Neural crest cell (in vitro differentiated cells): ENCODE data around the gene TAAR9. TPM values are rescaled to one million over a fixed set of nuclear protein-coding genes. Genes with fewer than 3 reads are reported as not detected.

Experiments
- DNase-seq: peaks from one replicate; pipeline ENCODE4 v3.0.0; 2021; ENCODE audit warnings: low read depth, mixed read lengths, low spot score
- H3K27ac Mint-ChIP-seq: one replicate; pipeline ENCODE4 v1.8.0; 2021; ENCODE audit warnings: mild to moderate bottlenecking, mixed read lengths; ENCODE audit not compliant: unreplicated experiment
- H3K27me3 Mint-ChIP-seq: 2 replicates; pipeline ENCODE4 v1.8.0; 2021; ENCODE audit warnings: low read depth, mild to moderate bottlenecking, mixed read lengths
- H3K36me3 Mint-ChIP-seq: 2 replicates; pipeline ENCODE4 v1.8.0; 2021; ENCODE audit warnings: low read depth, mild to moderate bottlenecking, mixed read lengths
- H3K4me1 Mint-ChIP-seq: 2 replicates; pipeline ENCODE4 v1.8.0; 2021; ENCODE audit warnings: mixed read lengths
- H3K4me3 Mint-ChIP-seq: one replicate; pipeline ENCODE4 v1.8.0; 2021; ENCODE audit warnings: mild to moderate bottlenecking, mixed read lengths
- H3K9me3 Mint-ChIP-seq: 2 replicates; pipeline ENCODE4 v1.8.0; 2021; ENCODE audit warnings: mixed read lengths
- total RNA-seq: library from RNA; stranded (reverse); gene quantifications from 2 replicates; pipeline ENCODE4 v1.2.1, GENCODE V29; 2021
- TF ChIP-seq, protein P1 (sequence below): fragments of 200-600 bp; sonication (generic); conservative IDR thresholded peaks from 2 replicates; pipeline ENCODE4 v1.5.0; 2021; ENCODE audit warnings: antibody characterized with exemption, mild to moderate bottlenecking

Gene TAAR9
- total RNA-seq, 1 donor from 2014 or later, result not detected

GRCh38 chr6:132499757-132500156 is 38.3 kb upstream of the TAAR9 start:
- Mint-ChIP-seq H3K9me3 (peaks cover 2% of the 10 kb centered on the region), H3K4me1 (no peaks in the 10 kb centered on the region), H3K36me3 (peaks cover 13% of the 10 kb centered on the region), H3K27ac (no peak overlapping the region), H3K27me3 (no peaks in the 10 kb centered on the region), H3K4me3 (no peak overlapping the region)
- DNase-seq, result no peak
- TF ChIP-seq, protein P1, sequence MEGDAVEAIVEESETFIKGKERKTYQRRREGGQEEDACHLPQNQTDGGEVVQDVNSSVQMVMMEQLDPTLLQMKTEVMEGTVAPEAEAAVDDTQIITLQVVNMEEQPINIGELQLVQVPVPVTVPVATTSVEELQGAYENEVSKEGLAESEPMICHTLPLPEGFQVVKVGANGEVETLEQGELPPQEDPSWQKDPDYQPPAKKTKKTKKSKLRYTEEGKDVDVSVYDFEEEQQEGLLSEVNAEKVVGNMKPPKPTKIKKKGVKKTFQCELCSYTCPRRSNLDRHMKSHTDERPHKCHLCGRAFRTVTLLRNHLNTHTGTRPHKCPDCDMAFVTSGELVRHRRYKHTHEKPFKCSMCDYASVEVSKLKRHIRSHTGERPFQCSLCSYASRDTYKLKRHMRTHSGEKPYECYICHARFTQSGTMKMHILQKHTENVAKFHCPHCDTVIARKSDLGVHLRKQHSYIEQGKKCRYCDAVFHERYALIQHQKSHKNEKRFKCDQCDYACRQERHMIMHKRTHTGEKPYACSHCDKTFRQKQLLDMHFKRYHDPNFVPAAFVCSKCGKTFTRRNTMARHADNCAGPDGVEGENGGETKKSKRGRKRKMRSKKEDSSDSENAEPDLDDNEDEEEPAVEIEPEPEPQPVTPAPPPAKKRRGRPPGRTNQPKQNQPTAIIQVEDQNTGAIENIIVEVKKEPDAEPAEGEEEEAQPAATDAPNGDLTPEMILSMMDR, result no peak

DNA sequence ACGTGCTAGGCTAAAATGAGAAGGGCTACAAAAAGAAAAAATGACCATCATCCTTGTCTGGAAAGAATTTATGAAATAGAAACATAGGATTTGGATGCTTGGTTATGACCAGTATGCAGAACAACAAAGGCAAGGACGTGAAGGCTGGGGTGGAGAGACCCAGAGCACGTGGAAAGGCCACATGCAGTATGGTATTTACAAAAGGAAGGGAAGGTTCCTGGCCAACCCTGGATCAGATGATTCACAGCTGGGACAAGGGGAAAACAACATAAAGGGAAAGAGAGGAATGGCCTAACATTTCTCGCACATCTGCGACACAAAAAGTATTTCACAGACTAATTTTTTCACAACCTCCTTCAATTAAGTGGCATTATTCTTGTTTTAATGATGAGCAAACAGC is 33.3 kb upstream of the TAAR9 start:
- Mint-ChIP-seq H3K4me3 (no peak overlapping the region), H3K4me1 (no peaks in the 10 kb centered on the region), H3K9me3 (peaks cover 3% of the 10 kb centered on the region), H3K27me3 (no peaks in the 10 kb centered on the region), H3K27ac (no peak overlapping the region), H3K36me3 (peaks cover 12% of the 10 kb centered on the region)
- DNase-seq, result no peak
- TF ChIP-seq, protein P1, result no peak

DNA sequence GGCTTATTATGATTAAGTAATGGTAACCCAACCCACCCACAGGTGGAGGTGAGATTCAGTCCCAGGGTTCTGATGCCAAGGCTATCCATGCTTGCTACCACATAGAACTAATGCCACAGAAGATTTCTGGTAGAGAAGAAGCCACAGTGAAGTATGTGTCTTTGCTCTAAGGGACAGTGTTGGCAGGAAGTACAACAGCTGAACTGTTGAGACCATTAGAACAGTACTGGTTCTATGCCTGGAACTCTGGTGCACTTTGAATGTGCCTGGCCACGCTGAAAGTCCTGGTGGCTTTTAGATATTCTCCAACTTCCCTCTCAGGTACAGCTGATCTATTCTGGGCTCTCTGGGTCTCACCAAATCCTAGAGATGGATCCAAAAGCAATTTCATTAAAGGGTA is 32.9 kb upstream of the TAAR9 start:
- Mint-ChIP-seq H3K27me3 (no peaks in the 10 kb centered on the region), H3K9me3 (peaks cover 3% of the 10 kb centered on the region), H3K27ac (no peak overlapping the region), H3K4me3 (no peak overlapping the region), H3K4me1 (no peaks in the 10 kb centered on the region), H3K36me3 (peaks cover 10% of the 10 kb centered on the region)
- DNase-seq, result no peak
- TF ChIP-seq, protein P1, result no peak

DNA sequence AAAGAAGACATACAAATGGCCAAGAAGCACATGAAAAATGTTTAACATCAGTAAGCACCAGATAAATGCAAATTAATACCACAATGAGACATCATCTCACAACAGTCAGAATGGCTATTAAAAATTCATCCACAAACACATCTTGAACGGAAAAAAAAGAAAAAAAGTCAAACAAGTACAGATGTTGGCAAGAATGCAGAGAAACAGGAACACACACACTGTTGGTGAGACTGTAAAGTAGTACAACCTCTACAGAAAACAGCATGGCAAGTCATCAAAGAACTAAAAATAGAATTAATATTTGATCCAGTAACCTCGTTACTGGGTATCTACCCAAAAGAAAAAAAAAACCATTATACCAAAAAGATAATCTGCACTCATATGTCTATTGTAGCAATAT is 31.6 kb upstream of the TAAR9 start:
- peaks cover 10% of the 10 kb centered on the region for H3K36me3 Mint-ChIP-seq
- H3K27me3 Mint-ChIP-seq, result no peaks in the 10 kb centered on the region
- H3K4me3 Mint-ChIP-seq, result no peak overlapping the region
- DNase-seq, result no peak
- TF ChIP-seq, protein P1, result no peak
- peaks cover 11% of the 10 kb centered on the region for H3K4me1 Mint-ChIP-seq
- H3K9me3 Mint-ChIP-seq, result peaks cover 3% of the 10 kb centered on the region
- no peak overlapping the region for H3K27ac Mint-ChIP-seq

GRCh38 chr6:132506869-132507808 is 30.9 kb upstream of the TAAR9 start:
- DNase-seq, result no peak
- H3K27me3 Mint-ChIP-seq, result no peaks in the 10 kb centered on the region
- no peak overlapping the region for H3K27ac Mint-ChIP-seq
- H3K4me3 Mint-ChIP-seq, result no peak overlapping the region
- TF ChIP-seq, protein P1, result no peak
- H3K9me3 Mint-ChIP-seq, result peaks cover 3% of the 10 kb centered on the region
- H3K4me1 Mint-ChIP-seq, result peaks cover 18% of the 10 kb centered on the region
- peaks cover 10% of the 10 kb centered on the region for H3K36me3 Mint-ChIP-seq
